ENCODE data around the gene PRKCZ.

- TF ChIP-seq CTCF (conservative IDR thresholded peaks at IDR 0.05 in 1 of 2, IDR thresholded peaks at IDR 0.05 in 1 of 2; ENCODE audit: low read depth in 1 of 2, low read length in 2 of 2) (no peak), EZH2 (IDR thresholded peaks at IDR 0.05; ENCODE audit: low read length, missing control alignments) (no peak)
Measured at GRCh38 chr1:2201062-2201461, 150.9 kb downstream of the PRKCZ start.
